K562 (cell line): ENCODE measurements around the gene ROBO2. TPM values are rescaled to one million over a fixed set of nuclear protein-coding genes. Genes with fewer than 3 reads are reported as not detected.

Experiments used
- ATAC-seq: fragments of 200-7000 bp; cut with Tn5 transposase; 3 replicates; pipeline ENCODE4 v1.9.1; 2020; ENCODE audit warnings: moderate library complexity
- BruUV-seq: library from RNA; stranded (reverse); fragments of 400-500 nt; replicated peaks from 2 replicates; lab custom pipeline; 2021; lab: Mats Ljungman, UMichigan
- CTCF ChIA-PET: fragments of 300-600 bp; formaldehyde crosslinking; extraction: SDS; loops from one replicate; lab custom pipeline; 2021; ENCODE audit warnings: low intra/inter-chr PET ratio; lab: Yijun Ruan, JAX
- POLR2A ChIA-PET: fragments of 300-600, 350-650 bp; sonication (Branson Sonifier 250); formaldehyde crosslinking; extraction: SDS; loops from one replicate; lab custom pipeline; 2021; ENCODE audit warnings: antibody characterized with exemption, inconsistent platforms; lab: Yijun Ruan, JAX
- DNase-seq, 4 experiments: peaks; one replicate each; pipeline versions ENCODE4 v3.0.0 to v3.0.0-alpha.2; 2011 to 2018; ENCODE audit warnings: low spot score in 3 of 4, mixed read lengths in 3 of 4; ENCODE audit errors: extremely low read depth in 1 of 4
- FAIRE-seq: peaks from 2 replicates; lab custom pipeline; 2011; peaks lifted over from hg19 to GRCh38; lab: Jason Lieb, UNC
- H2AFZ ChIP-seq: 2 replicates; pipeline ENCODE4 v1.6.0; 2011; ENCODE audit warnings: low read depth, low read length, control low read depth, inconsistent platforms
- H3K27ac ChIP-seq: fragments of 200-600 bp; 3 replicates; pipeline ENCODE4 v1.8.0; 2011; ENCODE audit warnings: low read depth, mild to moderate bottlenecking, control low read depth, inconsistent platforms, low read length, moderate library complexity, mixed read lengths; ENCODE audit errors: extremely low read depth
- H3K27me3 ChIP-seq, 2 experiments: fragments of 300-600 bp in 1 of 2; 2 replicates in 1 of 2; 3 replicates in 1 of 2; pipeline versions ENCODE4 v1.6.0 to v1.8.0; 2011; ENCODE audit warnings: inconsistent platforms in 2 of 2, low read length in 2 of 2, mild to moderate bottlenecking in 1 of 2, mixed read lengths in 1 of 2, moderate library complexity in 1 of 2; ENCODE audit not compliant: control insufficient read depth in 2 of 2, insufficient read depth in 2 of 2
- H3K36me3 ChIP-seq: fragments of 300-600 bp; 3 replicates; pipeline ENCODE4 v1.8.0; 2011; ENCODE audit warnings: mild to moderate bottlenecking, low read length, inconsistent platforms; ENCODE audit not compliant: control insufficient read depth, insufficient read depth
- H3K4me1 ChIP-seq, 2 experiments: fragments of 200-600 bp in 1 of 2; replicated peaks in 1 of 2; 2 replicates in 1 of 2; 3 replicates in 1 of 2; pipeline versions ENCODE4 v1.5.1 to v1.8.0; 2011; ENCODE audit warnings: inconsistent platforms in 2 of 2, low read length in 2 of 2, mild to moderate bottlenecking in 1 of 2, mixed read lengths in 1 of 2, moderate library complexity in 1 of 2; ENCODE audit not compliant: control insufficient read depth in 2 of 2, insufficient read depth in 2 of 2
- H3K4me2 ChIP-seq: 2 replicates; pipeline ENCODE4 v1.6.1; 2011; ENCODE audit warnings: low read length, control low read depth, inconsistent platforms, mixed read lengths; ENCODE audit not compliant: insufficient read depth
- H3K4me3 ChIP-seq: fragments of 200-600 bp; sonication (generic), shearing (Covaris generic); 2 replicates; pipeline ENCODE4 v1.5.1; 2016; ENCODE audit warnings: control low read depth, inconsistent platforms
- H3K79me2 ChIP-seq: fragments of 200-600 bp; 3 replicates; pipeline ENCODE4 v1.8.0; 2011; ENCODE audit warnings: low read length, inconsistent platforms; ENCODE audit not compliant: control insufficient read depth, insufficient read depth
- H3K9ac ChIP-seq, 2 experiments: 2 replicates each; pipeline versions ENCODE4 v1.6.0 to v1.6.1; 2011; ENCODE audit warnings: low read depth in 2 of 2, low read length in 2 of 2, control low read depth in 1 of 2, inconsistent platforms in 1 of 2, mild to moderate bottlenecking in 1 of 2, mixed read lengths in 1 of 2; ENCODE audit not compliant: insufficient read depth in 1 of 2
- H3K9me1 ChIP-seq: one replicate; pipeline ENCODE4 v1.6.0; 2011; ENCODE audit warnings: inconsistent platforms, mild to moderate bottlenecking, low read length, moderate library complexity; ENCODE audit not compliant: control insufficient read depth, insufficient read depth
- H3K9me3 ChIP-seq: replicated peaks from 2 replicates; pipeline ENCODE4 v1.5.1; 2011; ENCODE audit warnings: low read depth, low read length, inconsistent platforms; ENCODE audit not compliant: control insufficient read depth, insufficient read depth
- H4K20me1 ChIP-seq: replicated peaks from 2 replicates; pipeline ENCODE4 v1.6.1; 2011; ENCODE audit warnings: low read length, inconsistent platforms, mixed read lengths; ENCODE audit not compliant: control insufficient read depth, insufficient read depth
- ATF1 ChIP-seq, 2 experiments: fragments of 450-650 bp in 1 of 2; IDR thresholded peaks; 2 replicates each; pipeline ENCODE4 v1.6.1; 2016; ENCODE audit warnings: missing compliant biosample characterization in 1 of 2, missing genetic modification characterization in 1 of 2
- ETS2 ChIP-seq: IDR thresholded peaks from 2 replicates; pipeline ENCODE4 v1.6.1; 2016; ENCODE audit warnings: borderline replicate concordance, missing genetic modification characterization, mild to moderate bottlenecking, moderate library complexity, missing compliant biosample characterization; ENCODE audit not compliant: poor library complexity, severe bottlenecking
- NCOA4 ChIP-seq: fragments of 450-650 bp; IDR thresholded peaks from 2 replicates; pipeline ENCODE4 v1.6.1; 2018; ENCODE audit warnings: mild to moderate bottlenecking; ENCODE audit not compliant: partially characterized antibody
- POLR2AphosphoS5 ChIP-seq: IDR thresholded peaks from 2 replicates; pipeline ENCODE4 v1.6.1; 2011; ENCODE audit warnings: mild to moderate bottlenecking, low read depth, low read length, moderate library complexity; ENCODE audit not compliant: control insufficient read depth, insufficient read depth
- SRSF9 ChIP-seq: fragments of 200-400 bp; formaldehyde crosslinking; IDR thresholded peaks from 2 replicates; pipeline ENCODE4 v1.6.1; 2017; ENCODE audit warnings: low read depth, low read length, borderline replicate concordance
- TAF1 ChIP-seq: IDR thresholded peaks from 2 replicates; pipeline ENCODE4 v1.6.1; 2011; ENCODE audit warnings: mild to moderate bottlenecking, low read length, moderate library complexity; ENCODE audit not compliant: insufficient read depth, control insufficient read depth, severe bottlenecking; ENCODE audit errors: extremely low read depth
- WGBS: fragments of 100-300 bp; shearing (Covaris generic); methylation state at CpG from one replicate; pipeline ENCODE4 v1.1.6; 2016; ENCODE audit warnings: low coverage, mixed read lengths; ENCODE audit not compliant: insufficient coverage; ENCODE audit errors: missing lambda C conversion rate; 5-methylcytosine and 5-hydroxymethylcytosine counted together
- in situ Hi-C: fragments of 300-500 bp; cut with MboI; formaldehyde crosslinking; loops from 4 replicates; pipeline ENCODE4 v1.15.0; 2018; ENCODE audit warnings: inconsistent platforms, mixed read lengths
- intact Hi-C: fragments of 100-400 bp; cut with micrococcal nuclease; formaldehyde crosslinking; loops from 2 replicates; pipeline ENCODE4 v1.14.2; 2022
- polyA plus RNA-seq, 8 experiments: library from polyadenylated mRNA; depleted of rRNA in 4 of 8; stranded (reverse) in 5 of 8; unstranded in 3 of 8; fragments of >200 nt; fragmentation: Nextera tagmentation in 2 of 8; fragmentation: Illumina TruSeq in 1 of 8; extraction: Ambion mirVana in 2 of 8; extraction: Trizol in 1 of 8; gene quantifications; 2 replicates each; pipeline versions ENCODE4 v1.2.1 to v1.2.3, GENCODE V29; 2011 to 2014; ENCODE audit warnings: inconsistent platforms in 1 of 8, missing spikeins in 1 of 8
- total RNA-seq, 7 experiments: library from RNA; depleted of rRNA in 6 of 7; stranded (reverse); fragments of >200 nt in 6 of 7; fragmentation: Illumina TruSeq in 2 of 7; extraction: Trizol in 2 of 7; gene quantifications; 2 replicates each; pipeline versions ENCODE4 v1.2.1 to v1.2.3, GENCODE V29; 2011 to 2021; ENCODE audit warnings: low replicate concordance in 1 of 7

ROBO2 gene
- total and polyA plus RNA-seq, 9 of the 15 experiments (the other 6 are each of a cell fraction or from before 2014, with no cell fraction given): 0.84 to 3.0 (median 1.7) TPM

DNA sequence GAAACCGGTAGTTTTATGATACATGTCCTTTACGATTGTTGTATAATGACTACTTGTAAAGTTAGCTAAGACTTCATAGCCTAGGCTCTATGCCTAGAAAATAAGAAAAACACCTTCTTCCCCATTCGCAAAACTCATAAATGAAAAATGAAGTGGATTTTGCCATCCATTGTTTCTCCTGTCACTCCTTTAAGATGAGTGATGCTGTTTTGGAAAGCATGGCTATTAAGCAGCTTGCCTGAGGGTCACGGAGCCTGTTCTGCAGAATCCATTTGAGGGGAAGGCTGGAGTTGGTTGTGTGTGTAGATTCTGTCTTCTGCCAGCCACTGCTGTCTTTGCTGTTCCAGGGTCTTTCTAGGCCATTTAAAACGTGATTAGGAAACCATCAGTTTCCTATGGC, 31.5 kb downstream of the ROBO2 start:
- no peaks in the 10 kb centered on the region for H3K9me3 ChIP-seq
- no peak for ATAC-seq
- TF ChIP-seq ETS2 (no peak), ATF1 (CRISPR knock-in tag; IDR thresholded peaks at IDR 0.05) (no peak), ATF1 (tag; IDR thresholded peaks at IDR 0.05) (no peak), NCOA4 (no peak), TAF1 (no peak), SRSF9 (no peak), POLR2AphosphoS5 (no peak)
- peaks cover 0 to 3% of the 10 kb centered on the region in 2 experiments; a peak in 1 of 5 replicates for H3K4me1 ChIP-seq
- no peaks in the 10 kb centered on the region for H4K20me1 ChIP-seq
- H3K4me2 ChIP-seq: peak overlapping the region; percentile 49
- intact Hi-C loops (no loop called here), in situ Hi-C loops (no loop called here)
- CTCF ChIA-PET: interaction anchor here (0.7 kb wide), 1 partner anchor 1056 kb away, joined by 3 read pairs; no protein-coding TSS in a partner anchor
- POLR2A ChIA-PET: no interaction called here
- no peak for DNase-seq
- no peak for FAIRE-seq
- H3K27me3 ChIP-seq: no peaks in the 10 kb centered on the region
- H2AFZ ChIP-seq: peak overlapping the region; percentile 74
- H3K9me1 ChIP-seq: no peaks in the 10 kb centered on the region
- H3K79me2 ChIP-seq: no peaks in the 10 kb centered on the region
- WGBS: 20% methylated on average over 4 of the region's 5 CpGs
- H3K36me3 ChIP-seq: no peaks in the 10 kb centered on the region
- H3K9ac ChIP-seq: peak overlapping the region in 1 of 2 experiments; percentile 2; a peak in 1 of 4 replicates
- BruUV-seq: no TSS peak
- no peak overlapping the region for H3K4me3 ChIP-seq
- no peak overlapping the region for H3K27ac ChIP-seq
